ENCODE measurements around the gene SKAP1.
A peak's percentile ranks its signal among the peaks of the same experiment; 100 is the strongest.
"Not testable (repeated sequence)": the region's sequence is repeated elsewhere in the genome, so short reads cannot be mapped to it uniquely, and the experiment has no call there.

SKAP1 gene

GRCh38 chr17:48412841-48413240 is 17.2 kb downstream of the SKAP1 start:
- no peak for DNase-seq

- not testable (repeated sequence) for DNase-seq
Observed at GRCh38 chr17:48410821-48411220, 19.2 kb downstream of the SKAP1 start.

GRCh38 chr17:48409607-48410006 is 20.4 kb downstream of the SKAP1 start:
- no peak for DNase-seq

DNA sequence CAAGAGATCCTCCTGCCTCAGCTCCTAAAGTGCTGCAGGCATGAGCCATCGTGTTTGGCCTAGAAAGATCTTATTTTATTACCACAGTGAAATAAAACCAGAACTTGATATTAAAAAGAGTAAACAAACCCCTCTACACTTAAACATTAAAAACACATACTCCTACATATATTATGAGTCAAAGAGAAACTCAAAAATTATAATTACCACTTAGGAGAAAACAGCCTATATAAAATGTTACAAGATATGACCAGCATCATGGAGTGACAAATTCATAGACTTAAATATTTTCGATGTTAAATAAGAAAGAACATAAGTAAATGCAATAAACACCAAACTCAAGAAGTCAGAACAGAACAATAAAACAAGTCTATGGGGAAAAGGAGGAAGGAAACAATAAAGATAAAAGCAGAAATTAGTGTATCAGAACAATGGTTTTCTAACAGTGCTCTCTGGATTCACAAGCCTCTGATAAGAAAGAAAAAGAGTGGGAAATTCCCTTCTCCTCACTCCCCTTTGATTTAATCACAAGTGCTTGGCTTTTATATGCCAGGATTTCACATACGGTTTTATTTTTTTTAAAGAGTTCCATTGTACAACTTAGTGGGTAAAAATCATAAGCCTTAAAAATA is 23.0 kb downstream of the SKAP1 start:
- DNase-seq, result no peak

DNA sequence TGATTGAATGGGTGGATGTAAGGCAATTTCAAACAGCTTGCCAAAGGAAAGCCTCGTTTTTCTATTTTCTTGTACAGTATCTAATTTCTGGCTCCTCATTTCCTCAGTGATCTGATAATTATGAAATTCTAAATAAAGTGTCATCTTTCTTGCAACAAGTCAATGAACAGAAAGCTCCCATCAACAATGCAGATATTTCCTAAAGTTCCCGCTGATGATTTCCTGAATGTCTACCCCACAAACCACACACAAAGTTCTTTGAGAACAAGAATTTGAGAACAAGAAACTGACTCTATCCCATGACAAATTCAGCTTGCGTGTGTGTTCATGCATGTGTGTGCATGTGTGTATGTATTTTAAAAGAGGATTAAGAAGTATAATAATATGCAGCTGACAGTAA is 35.2 kb downstream of the SKAP1 start:
- no peak for DNase-seq

- DNase-seq, result peak; percentile 3
Observed at GRCh38 chr17:48393283-48393682, 36.7 kb downstream of the SKAP1 start.

- peak; percentile 1 for DNase-seq
Observed at GRCh38 chr17:48392857-48393256, 37.2 kb downstream of the SKAP1 start.

GRCh38 chr17:48391444-48391843 is 38.6 kb downstream of the SKAP1 start:
- DNase-seq, result no peak

- no peak for DNase-seq
Observed at GRCh38 chr17:48389903-48390302, 40.1 kb downstream of the SKAP1 start.

DNA sequence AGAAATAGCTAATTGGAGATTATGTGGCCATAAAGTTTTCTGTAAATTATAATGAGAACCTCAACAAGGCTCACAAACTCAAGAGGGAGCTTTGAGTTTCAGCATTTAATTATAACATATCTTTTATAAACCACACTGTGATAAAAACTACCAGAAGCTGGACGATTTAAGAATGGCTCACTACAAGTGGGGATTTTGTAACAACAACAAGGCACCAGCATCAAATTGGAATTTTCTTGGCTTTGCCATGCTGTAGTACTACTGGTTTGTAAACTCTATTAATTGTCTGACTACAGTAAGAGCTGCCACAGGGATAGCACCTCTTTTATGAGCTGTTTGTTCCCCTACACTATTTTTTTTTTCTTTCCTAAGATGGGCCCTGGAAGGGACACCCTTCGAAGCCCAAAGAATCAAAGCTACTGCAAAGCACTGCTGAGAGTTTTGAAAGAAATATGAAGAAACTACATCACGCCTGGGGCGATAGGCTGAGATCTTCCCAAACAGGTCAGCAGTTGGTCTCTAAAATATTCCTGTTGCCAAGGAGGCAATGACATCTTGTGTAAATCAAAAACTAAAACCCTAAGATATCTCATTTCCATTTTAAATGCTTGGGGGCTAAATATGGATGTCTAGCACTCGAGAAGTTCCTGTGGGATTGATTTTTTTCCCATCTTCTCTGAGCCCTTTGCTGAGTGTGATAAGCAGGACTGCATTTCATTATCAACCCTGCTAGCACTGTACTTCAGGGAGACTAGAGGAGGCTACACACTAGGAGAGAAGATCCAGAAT is 40.9 kb downstream of the SKAP1 start:
- DNase-seq, result no peak

DNA sequence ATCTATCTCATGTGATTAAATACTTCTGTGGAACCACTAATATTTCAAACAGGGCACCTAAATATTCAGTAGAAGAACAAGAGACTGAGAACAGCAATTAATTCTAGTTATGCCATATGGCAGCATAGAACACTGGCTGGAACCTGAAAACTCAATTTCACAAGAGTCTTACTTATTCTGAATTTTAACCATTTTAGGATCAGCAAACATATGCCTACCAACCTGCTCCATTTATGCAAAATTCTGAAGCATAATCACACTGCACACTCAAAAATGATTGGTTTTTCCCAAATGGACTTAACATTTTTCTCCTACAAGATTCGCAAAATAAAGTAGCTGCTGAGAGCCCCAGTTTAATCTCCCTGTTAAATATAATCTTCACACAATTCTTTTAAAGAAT is 43.2 kb downstream of the SKAP1 start:
- DNase-seq, result no peak

DNA sequence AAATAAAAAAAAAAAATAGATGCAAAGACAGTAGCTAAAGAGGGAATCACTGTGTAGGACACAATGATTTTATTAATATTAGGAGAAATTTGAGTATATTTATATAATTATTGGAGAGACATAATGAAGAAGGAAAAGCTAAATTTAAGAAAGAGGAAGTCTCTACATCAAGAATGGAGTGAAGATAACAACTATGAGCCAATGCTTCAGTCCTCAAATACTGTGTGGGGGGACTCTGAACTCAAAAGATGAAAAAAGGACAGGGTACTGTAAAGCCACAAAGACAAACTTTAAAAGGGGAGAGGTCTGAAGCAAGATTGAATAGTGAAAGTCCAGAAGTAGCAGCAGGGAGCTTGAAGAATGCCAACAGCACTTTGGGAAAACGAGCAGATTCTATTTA is 44.7 kb downstream of the SKAP1 start:
- DNase-seq, result no peak

- DNase-seq, result no peak
Observed at GRCh38 chr17:48384164-48384563, 45.9 kb downstream of the SKAP1 start.

DNA sequence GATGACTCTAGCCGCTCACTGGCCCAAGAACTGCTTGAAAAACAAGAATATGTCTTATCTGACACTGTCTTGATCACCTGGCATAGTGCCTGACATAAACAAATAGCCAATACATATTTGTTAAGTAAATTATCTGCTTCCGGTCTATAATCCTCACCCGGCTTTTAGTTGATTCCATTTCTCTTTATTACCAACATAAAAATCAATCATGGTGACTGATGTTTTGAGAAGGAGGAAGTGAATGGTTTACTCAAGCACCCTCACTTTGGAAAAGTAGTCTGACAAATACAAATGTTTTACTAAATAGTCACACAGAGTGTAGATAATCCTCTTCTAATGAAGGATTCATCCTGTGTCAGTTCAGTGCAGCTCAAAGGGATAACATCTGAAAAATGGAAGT is 47.0 kb downstream of the SKAP1 start:
- DNase-seq, result no peak

- no peak for DNase-seq
Observed at GRCh38 chr17:48378708-48379392, 51.2 kb downstream of the SKAP1 start.

- DNase-seq, result no peak
Observed at GRCh38 chr17:48378238-48378637, 51.8 kb downstream of the SKAP1 start.

DNA sequence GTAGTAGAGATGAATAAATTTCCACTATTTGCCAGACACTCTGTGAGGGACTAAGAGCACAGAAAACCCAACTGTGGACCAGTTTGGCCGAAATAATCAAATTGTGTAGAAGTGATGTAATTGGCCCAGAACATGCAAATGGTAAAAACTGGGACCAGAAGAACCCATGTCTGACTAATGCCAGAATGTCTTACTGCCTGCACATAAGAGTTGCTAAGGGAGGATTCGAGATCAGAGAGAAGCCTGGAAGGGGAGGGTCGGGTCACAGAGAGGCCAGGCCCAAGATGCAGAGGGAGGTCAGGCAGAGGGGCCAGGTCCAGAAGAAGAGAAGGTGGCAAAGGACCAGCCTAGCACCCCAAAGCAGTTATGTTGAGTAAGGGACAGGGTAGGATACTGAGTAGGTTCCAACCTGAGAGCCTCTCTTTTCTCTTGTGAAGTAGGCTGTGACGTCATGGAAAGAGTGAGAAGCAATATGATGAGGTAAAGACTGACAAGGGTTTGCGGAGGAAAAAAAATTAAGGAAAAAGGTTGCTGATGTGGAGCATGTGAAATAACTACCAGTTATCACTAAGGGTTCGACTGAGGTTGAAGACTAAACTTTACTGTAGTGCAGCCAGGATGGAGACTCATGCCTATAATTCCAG is 53.2 kb downstream of the SKAP1 start:
- DNase-seq, result no peak

GRCh38 chr17:48375356-48375755 is 54.7 kb downstream of the SKAP1 start:
- peak; percentile 19 for DNase-seq

- DNase-seq, result no peak
Observed at GRCh38 chr17:48374650-48375230, 55.3 kb downstream of the SKAP1 start.

GRCh38 chr17:48373883-48374282 is 56.1 kb downstream of the SKAP1 start:
- DNase-seq, result no peak

GRCh38 chr17:48373130-48373830 is 56.7 kb downstream of the SKAP1 start:
- no peak for DNase-seq

DNA sequence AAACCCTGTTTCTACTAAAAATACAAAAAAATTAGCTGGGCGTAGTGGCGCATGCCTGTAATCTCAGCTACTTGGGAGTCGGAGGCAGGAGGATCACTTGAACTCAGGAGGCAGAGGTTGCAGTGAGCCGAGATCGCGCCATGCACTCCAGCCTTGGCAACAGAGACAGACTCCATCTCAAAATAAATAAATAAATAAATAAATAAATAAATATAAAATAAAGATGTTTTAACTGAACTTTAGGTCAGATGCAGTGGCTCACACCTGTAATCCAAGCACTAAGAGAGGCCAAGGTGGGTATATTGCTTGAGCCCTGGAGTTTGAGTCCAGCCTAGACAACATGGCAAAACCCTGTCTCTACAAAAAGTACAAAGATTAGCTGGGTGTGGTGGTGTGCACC is 61.0 kb downstream of the SKAP1 start:
- not testable (repeated sequence) for DNase-seq
